Measurements from ENCODE around the gene DYNLT5.

DNA sequence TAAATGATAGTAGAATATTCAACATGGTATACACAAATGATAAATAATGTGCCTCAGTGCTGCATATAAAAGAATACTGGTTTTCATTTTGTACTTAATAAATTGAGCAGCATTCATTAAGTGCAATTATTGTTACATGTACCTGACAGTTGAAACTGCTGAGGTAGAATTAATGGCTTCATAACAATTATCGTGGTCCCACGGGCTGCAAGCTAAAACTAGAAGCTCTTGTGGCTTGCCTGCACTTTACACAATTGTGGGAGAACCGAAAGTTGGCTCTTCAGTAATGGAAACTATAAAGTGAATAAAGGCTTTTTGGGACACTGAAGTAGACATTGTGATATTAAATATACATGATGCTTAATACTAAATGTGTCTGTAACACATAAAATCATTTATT, 25.6 kb downstream of the DYNLT5 start:
- TF ChIP-seq POLR2A (IDR thresholded peaks at IDR 0.05; ENCODE audit: low read length) (no peak), RNF2 (IDR thresholded peaks at IDR 0.05; ENCODE audit: borderline replicate concordance, low read depth) (no peak), CHD2 (IDR thresholded peaks at IDR 0.05; ENCODE audit: low read length, partially characterized antibody) (no peak)
- TF ChIP-seq, protein P1, sequence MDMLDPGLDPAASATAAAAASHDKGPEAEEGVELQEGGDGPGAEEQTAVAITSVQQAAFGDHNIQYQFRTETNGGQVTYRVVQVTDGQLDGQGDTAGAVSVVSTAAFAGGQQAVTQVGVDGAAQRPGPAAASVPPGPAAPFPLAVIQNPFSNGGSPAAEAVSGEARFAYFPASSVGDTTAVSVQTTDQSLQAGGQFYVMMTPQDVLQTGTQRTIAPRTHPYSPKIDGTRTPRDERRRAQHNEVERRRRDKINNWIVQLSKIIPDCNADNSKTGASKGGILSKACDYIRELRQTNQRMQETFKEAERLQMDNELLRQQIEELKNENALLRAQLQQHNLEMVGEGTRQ (IDR thresholded peaks at IDR 0.05): no peak

All from A549 (cell line).